Measurements from ENCODE around the gene FZR1.
"Not testable (repeated sequence)": the region's sequence is repeated elsewhere in the genome, so short reads cannot be mapped to it uniquely, and the experiment has no call there.

Gene FZR1

DNA sequence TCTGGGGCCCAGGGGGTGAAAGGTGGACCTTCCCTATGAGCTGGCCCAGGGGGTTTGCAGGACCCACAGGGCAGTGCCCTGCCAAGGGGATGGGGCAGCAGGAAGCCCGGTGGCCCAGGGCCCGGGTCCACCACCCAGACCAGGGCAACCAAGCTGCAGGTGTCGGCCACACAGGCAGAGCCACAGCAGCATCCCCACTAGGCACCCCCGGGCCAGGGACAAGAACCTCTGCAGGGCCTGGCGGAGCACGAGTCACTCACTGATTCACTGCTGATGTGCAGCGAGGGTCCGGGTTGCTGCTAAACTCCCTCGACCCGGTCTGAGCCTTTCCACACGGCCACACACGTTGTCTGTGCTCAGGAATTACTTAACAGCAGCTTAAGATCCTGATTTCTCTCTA lies 8.8 kb downstream of the FZR1 start:
- no peak for DNase-seq (ENCODE audit: low spot score)

DNA sequence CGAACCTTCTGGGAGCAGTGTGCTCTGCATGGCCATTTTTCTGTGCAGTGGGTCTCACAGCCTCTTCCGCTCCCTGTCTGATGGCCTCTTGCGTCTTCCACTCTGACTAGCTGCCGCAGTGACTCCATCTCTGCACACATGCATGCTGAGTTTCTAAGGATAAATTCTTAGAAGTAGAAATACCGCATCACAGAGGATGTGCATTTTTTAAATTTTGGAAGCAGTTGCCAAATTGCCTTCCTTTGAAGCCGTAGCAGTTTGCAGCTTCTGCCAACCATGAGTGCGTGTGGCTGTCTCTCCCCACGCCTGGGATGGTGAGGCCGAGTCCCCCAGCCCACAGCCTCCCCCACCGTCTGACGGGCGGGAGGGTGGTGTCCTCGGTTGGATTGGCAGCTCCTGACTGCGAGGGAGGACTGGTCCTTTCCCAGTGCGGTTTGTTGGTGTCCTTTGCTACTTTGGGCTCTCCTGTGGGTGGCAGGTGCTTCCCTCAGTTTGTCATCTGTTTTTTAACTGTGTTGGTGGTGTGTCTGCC lies 9.8 kb downstream of the FZR1 start:
- DNase-seq (ENCODE audit: low spot score), result no peak

DNA sequence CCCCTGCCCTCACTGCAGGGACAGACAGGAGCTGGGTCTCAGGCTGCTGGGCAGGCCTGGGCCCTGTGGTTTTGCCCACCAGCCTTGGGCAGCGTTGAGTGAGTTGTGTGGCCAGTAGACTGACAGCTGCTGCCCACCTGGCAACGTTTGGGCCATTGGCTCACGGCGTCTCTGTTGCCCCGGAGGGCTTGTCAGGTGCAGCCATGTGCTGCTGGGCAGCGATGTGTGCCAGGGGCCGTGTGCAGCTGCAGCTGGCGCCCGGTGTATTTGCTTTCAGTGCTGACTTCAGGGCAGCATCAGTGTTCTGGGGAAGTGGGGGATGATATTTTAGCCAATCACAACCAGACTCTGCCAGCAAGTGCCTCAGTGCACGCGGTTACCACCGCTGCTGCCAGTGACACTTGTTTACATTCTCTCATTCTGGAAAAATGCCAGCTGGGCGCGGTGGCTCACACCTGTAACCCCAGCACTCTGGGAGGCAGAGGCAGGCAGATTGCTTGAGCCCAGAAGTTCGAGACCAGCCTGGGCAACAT lies 10.6 kb downstream of the FZR1 start:
- DNase-seq (ENCODE audit: low spot score), result no peak

DNA sequence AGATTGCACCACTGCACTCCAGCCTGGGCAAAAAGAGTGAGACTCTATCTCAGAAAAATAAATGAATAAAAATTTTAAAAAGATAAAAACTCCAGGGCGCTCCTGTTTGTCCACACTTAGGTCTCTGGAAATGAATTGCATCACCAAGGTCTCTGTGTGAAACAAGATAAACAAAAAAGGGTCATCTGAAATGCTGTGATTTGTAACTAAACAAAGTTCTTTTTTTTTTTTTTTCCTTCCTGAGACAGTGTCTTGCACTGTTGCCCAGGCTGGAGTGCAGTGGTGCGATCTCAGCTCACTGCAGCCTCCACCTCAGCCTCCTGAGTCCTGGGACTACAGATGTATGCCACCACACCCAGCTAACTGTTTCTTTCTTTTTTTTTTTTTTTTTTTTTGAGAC lies 11.5 kb downstream of the FZR1 start:
- no peak for DNase-seq (ENCODE audit: low spot score)

DNA sequence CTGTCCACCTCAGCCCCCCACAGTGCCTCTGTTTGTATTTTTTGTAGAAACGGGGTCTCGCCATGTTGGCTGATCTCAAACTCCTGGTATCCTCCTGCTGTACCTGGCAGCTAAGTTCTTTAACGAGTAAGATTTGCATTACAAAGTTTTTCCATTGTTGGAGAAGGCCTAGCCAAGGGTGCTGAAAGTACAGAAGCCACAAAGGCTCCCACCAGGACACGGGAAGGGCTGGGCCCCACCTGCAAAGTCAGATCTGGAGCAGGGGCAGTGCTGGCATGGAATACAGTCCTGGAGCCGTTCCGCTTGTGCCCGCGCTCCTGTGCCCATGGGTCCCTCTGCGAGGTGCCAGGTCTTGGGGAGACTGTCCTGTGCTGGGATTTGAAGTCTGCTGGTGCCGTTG lies 12.1 kb downstream of the FZR1 start:
- DNase-seq (ENCODE audit: low spot score), result no peak

DNA sequence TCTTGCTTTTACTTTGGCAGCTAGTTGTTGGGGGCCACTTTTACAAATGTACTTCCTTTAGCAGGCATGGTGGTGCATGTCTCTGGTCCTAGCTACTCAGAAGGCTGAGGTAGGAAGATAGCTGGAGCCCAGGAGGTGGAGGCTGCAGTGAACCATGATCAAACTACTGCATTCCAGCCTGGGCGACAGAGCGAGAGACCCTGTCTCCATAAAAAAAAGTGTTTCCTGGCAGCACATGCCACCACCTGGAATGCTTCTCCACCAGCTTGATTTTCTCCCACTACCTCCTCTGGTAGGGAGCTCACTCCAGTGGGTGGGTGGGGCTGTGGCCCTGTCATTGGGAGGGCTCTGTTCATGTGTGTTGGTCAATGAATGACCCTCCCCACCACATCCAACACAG lies 12.5 kb downstream of the FZR1 start:
- no peak for DNase-seq (ENCODE audit: low spot score)

DNA sequence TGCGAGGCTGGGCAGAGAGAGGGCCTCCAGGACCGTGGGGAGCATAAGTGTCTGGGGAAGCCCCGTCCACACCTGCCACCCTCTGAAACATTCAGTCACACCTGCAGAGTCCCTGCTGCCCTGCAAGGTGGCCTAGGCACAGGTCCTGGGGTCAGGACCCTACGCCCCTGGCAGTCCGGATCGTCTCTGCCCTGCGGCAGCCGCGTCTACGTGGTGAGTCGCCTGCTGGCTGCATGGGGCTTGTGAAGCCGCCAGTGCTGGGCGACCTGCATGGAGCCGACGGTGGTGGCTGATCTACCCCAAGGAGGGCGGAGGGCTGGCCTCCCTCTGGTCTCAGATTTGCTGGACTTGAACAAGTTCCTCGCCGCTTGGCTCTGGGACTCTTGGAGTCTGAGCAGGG lies 13.0 kb downstream of the FZR1 start:
- no peak for DNase-seq (ENCODE audit: low spot score)

DNA sequence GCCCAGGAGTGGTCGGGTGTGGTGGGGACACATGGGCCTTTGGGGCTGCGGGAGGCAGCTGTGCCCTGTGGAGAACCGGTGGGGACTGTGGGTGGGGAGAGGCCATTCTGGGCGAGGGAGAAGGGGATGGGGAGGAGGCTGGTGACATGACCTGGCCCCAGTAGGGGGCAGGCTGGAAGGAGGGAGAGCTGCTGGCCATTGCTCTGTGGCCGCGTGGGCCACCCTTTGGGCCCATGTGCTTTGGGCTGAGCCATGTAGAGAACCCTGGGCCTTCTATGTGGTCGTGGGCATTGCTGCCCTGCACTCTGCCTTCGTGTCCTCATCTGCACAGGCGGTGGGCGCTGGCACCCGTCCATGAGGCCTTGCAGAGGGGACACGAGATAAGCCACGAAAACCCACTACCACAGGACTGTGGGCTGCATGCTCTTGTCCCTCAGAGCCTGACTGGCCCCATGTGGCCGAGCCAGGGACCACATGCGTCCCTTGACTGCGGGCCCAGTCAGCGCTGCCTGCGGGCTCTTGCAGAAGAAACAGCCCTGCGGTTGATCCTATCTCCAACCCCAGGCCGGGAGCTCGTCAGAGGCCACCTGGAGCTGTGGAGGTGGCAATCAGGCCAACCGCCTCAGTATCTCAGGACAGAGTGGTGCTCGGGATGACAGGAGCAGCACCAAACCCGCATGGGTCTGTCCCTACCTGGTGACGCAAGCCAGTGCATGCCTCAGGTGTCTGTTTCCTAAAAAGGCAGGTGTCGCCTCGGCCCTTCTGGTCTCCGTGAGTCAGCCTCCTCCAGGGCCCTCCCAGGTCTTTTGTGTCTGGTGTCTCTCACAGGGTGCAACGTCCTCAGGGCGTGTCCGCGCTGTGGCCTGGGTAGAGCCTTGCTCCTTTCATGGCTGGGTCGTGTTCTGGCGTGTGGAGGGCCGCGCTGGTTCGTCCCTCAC lies 14.3 kb downstream of the FZR1 start:
- no peak for DNase-seq (ENCODE audit: low spot score)

DNA sequence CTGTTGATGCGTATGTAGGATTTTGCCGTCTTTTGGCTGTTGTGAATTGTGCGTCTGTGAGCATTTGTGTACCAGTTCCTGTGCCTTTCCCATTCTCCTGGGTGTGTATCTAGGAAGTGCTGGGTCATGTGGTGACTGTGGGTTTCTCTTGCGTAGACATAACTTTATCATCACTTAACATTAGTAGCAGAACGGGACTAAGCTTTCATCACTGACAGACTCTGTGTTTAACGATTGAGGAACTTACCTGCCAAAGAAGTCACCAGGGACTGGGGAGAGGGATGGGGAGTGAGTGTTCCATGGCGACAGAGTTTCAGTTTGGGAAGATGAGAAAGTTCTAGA lies 15.0 kb downstream of the FZR1 start:
- no peak for DNase-seq (ENCODE audit: low spot score)

DNA sequence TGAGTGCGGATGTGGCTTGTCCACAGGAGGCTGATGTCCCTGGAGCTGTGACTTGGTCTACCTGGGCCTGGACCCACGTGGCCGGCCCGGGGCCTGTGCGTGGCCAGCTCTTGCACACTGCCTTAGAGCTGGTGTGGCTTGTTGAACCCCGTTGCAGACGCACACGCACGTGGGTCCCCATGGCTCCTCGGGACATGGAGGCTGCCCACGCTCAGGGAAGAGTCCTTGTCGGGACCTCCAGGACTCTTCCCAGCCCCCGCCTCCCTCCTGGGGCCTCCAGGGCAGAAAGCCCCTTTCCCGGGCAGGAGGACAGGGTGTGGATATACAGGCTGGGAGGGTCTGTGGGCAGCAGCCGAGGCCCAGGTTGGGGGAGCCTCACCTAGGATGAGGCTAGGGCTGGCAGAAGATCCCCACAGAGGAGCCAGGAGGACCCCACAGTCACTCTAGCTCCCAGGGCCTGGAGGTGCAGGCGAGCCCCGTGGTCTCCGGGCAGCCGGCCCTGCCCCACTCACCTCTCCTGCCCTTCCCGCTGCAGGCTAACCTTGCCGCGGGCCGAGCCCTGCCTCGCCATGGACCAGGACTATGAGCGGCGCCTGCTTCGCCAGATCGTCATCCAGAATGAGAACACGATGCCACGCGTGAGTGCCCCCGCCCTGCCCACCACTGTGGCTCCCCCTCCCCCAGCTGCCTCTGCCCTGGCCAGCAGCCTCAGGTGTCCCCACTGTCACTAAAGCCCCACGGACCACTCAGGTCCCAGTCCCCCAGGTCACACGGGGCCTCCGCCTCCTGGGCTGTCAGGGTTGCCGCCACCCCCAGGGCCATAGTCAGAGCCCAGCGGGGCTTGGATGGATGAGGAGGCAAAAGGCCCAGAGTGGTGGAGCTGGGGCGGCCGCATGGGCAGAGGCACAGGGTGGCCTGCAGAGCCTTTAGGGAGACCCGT lies 16.6 kb downstream of the FZR1 start:
- DNase-seq (ENCODE audit: low spot score), result no peak

DNA sequence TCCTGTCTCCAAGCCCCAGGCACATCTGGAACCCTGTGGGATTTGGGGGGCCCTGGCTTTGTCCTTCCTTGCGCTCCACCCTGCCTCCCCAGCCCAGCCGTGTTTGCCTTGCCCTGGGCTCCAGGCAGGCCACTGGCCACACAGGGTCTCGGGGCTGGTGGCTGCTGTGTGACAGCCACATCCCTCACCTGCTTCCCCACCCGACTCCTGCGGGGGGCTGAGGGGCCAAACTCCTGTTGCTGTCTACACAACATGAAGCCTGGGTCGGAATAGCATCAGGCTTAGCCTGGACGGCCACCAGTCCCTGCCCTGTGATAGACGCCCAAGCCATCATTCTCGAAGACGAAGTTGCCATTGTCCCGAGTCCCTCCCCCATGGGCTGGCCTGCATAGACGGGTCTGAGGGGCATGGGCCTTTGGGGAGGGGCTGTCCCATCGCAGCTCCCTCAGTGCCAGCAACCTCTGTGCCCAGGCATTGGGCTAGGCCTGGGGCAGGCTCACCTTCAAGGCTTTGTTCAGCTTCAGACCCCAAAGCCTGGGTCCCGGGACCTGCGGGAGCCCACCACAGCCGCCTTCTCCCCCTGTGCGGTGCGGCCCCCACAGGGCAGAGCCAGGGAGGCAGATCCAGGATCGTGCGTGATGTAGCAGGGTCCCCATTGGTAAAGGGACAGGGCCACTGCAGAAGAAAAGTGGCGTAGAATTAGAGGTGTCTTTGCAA lies 17.4 kb downstream of the FZR1 start:
- no peak for DNase-seq (ENCODE audit: low spot score)

DNA sequence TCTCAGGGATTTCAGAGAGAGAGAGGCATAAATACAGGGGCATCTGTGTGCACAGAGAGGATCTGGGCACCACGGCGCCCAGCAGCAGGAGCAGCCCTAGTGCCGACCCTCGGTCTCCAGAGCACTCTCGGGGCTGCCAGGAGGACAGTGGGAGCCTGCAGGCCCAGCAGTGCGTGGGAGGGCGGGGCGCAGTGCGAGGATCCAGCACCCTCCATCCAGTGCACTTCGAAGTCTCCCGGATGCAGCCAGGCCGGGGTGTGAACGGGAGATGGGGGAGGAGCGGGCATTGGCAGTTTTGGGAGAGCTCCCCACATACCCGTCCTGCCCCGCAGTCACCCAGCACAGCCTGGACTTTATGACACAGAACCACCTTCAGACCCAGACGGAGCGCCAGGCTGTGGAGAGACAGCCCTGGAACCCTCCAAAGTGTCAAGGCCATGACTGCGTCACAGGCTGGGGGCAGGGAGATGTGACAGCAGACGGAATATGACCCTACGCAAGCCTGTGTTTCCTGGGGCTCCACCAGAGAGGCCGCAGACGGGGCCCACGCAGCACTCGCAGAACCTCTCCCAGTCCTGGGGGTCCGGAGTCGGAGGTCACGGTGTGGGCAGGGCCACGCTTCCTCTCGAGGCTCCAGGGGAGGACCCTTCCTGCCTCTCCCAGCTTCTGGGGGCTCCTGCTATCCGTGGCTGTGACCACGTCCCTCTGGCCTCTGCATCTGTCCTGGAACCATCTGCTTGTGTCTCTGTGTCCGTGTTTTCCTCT lies 18.1 kb downstream of the FZR1 start:
- no peak for DNase-seq (ENCODE audit: low spot score)

DNA sequence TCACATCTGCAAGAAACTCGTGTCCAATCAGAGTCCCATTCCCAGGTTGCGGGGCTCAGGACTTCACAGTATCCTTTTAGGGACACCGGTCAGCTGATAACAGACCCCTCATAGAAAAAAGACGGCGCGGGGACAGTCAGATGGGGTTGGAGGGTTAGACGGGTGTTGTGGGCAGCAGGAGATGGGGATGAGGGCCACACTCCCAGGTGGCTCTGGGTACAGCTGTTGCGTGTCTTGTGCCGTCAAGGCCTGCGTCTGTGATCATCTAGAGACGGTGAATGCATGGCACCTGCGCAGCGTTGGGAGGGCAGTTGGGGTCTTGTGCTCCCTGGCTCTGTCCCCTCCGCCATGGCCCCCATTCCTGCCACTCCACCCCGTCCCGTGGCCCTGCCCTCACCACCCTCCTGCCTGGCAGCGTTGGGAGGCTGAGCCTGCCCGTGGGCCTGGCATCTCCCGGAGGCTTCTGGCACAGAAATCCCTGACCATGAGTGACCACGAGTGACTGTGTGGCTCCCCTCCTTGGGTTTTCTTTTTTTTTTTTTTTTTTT lies 18.9 kb downstream of the FZR1 start:
- DNase-seq (ENCODE audit: low spot score), result no peak

DNA sequence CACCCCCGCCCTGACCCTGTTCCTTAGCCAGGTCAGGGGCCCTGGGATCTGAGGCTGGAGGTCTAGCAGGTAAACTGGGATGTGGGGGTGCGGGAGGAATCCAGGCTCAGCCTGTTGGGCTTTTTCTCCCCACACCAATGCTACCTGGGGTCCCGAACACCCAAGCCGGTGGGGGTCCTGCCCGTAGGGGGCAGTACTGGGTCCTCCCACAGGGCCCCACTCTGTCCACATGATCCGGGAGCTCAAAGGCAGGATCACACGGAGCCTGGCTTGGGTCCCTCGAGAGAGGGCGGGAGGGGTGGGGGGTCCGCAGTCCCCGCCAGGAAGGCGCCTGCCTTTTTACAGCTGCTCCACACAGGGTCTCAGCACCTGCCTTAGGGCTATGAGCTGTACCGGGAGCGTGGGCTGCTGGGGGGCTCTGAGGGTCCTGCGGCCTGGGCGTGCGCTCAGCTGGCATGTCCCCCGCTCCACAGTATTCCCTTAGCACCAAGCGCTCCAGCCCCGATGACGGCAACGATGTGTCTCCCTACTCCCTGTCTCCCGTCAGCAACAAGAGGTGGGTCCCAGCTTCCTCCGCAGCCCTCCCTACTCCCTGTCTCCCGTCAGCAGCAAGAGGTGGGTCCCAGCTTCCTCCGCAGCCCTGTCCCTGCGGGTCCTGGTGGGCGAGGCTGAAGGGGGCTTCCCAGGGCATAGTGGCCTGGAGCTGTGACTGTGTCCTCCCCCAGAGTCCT lies 20.6 kb downstream of the FZR1 start:
- DNase-seq (ENCODE audit: low spot score), result no peak

DNA sequence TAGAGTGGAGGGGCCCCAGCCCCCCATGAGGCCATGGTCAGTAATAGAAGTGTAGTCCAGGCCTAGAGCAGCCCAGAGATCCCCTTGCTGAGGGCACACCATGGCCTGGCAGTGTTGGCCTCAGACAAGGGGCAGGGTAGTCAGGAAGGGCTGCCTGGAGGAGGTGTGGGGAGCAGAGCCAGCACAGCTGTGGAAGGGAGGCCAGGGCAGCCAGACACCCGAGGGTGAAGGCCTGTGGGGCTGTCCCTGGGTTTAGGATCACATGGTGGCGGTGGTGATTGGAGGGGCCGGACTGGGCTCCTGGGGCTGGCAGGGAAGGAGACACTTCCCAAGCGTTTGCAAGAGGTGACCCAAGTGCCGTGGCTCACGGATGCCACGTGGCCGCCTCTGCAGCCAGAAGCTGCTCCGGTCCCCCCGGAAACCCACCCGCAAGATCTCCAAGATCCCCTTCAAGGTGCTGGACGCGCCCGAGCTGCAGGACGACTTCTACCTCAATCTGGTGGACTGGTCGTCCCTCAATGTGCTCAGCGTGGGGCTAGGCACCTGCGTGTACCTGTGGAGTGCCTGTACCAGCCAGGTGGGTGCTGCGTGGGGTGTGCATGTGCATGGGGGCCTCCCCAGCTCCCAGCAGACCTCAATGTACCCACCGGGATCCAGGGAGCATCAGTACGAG lies 21.3 kb downstream of the FZR1 start:
- no peak for DNase-seq (ENCODE audit: low spot score)

DNA sequence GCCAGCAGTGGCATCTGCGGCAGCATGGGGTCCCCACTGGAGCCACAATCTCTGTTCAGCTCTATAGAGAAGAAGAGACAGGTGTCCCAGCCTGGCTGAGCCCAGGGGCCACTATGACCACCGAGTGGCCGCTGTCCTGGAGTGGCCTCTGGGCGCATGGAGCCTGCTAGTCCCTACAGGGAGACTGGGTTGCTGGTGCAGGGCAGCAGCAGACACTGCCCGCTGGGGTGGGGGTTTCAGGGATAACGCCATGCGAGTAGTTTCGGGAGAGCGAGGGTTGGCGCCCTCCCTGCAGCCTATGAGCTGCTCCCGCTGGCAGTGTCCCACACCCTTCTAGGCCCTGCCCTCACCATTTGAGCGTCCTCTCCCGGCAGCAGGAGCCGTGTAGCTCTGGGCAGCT lies 22.0 kb downstream of the FZR1 start:
- no peak for DNase-seq (ENCODE audit: low spot score)

DNA sequence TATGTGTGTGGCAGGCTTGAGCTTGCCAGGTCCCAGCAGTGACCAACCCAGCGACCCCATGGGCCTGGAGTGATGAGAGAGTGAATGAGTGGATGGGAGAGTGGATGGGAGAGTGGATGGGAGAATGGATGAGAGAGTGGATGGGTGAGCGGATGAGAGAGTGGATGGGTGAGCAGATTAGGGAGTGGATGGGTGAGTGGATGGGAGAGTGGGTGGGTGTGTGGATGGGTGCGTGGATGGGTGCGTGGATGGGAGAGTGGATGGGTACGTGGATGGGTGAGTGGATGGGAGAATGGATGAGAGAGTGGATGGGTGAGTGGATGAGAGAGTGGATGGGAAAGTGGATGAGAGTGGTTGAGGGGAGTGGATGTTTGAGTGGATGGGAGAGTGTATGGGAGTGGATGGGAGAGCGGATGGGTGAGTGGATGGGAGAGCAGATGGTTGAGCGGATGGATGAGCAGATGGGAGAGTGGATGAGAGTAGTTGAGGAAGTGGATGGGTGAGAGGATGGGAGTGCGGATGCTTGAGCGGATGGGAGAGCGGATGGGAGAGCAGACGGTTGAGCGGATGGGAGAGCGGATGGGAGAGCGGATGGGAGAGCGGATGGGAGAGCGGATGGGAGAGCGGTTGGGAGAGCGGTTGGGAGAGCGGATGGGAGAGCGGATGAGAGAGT lies 22.6 kb downstream of the FZR1 start:
- DNase-seq (ENCODE audit: low spot score), result no peak

DNA sequence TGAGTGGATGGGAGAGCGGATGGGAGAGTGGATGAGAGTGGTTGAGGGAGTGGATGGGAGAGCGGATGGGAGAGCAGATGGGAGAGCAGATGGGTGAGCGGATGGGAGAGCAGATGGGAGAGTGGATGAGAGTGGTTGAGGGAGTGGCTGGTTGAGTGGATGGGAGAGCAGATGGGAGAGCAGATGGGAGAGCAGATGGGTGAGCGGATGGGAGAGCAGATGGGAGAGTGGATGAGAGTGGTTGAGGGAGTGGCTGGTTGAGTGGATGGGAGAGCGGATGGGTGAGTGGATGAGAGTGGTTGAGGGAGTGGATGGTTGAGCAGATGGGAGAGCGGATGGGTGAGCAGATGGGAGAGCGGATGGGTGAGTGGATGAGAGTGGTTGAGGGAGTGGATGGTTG lies 23.2 kb downstream of the FZR1 start:
- not testable (repeated sequence) for DNase-seq (ENCODE audit: low spot score)

DNA sequence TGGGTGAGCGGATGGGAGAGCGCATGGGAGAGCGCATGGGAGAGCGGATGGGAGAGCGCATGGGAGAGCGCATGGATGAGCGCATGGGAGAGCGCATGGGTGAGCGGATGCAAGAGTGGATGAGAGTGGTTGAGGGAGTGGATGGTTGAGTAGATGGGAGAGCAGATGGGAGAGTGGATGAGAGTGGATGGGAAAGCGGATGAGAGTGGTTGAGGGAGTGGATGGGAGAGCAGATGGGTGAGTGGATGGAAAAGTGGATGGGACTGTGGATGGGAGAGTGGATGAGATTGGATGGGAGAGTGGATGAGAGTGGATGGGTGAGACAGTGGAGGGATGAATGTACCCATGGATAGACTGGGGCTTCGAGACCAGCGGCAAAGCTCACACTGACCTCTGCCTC lies 24.3 kb downstream of the FZR1 start:
- no peak for DNase-seq (ENCODE audit: low spot score)
